Rectal smooth muscle tissue (tissue), 1 donor: ENCODE results near the gene FOLR1.

ENCODE experiments used
- H3K27ac ChIP-seq: one replicate; pipeline ENCODE4 v1.7.0; 2013; ENCODE audit warnings: low read depth, low read length, inconsistent platforms
- H3K27me3 ChIP-seq: one replicate; pipeline ENCODE4 v1.7.0; 2013; ENCODE audit warnings: low read length; ENCODE audit not compliant: control insufficient read depth, insufficient read depth
- H3K36me3 ChIP-seq: one replicate; pipeline ENCODE4 v1.7.0; 2013; ENCODE audit warnings: low read length; ENCODE audit not compliant: control insufficient read depth, insufficient read depth
- H3K4me1 ChIP-seq: one replicate; pipeline ENCODE4 v1.7.0; 2013; ENCODE audit warnings: low read length; ENCODE audit not compliant: control insufficient read depth, insufficient read depth
- H3K4me3 ChIP-seq: one replicate; pipeline ENCODE4 v1.7.0; 2013; ENCODE audit warnings: low read length
- H3K9ac ChIP-seq: one replicate; pipeline ENCODE4 v1.7.0; 2013; ENCODE audit warnings: low read length

Gene FOLR1

GRCh38 chr11:72229336-72229924 lies 37.5 kb downstream of the FOLR1 start:
- Histone ChIP-seq H3K36me3 (peaks cover 58% of the 10 kb centered on the region), H3K4me1 (peaks cover 7% of the 10 kb centered on the region), H3K27me3 (no peaks in the 10 kb centered on the region), H3K27ac (no peak overlapping the region), H3K4me3 (no peak overlapping the region), H3K9ac (no peak overlapping the region)

- Histone ChIP-seq H3K4me1 (peaks cover 7% of the 10 kb centered on the region), H3K4me3 (no peak overlapping the region), H3K36me3 (peaks cover 64% of the 10 kb centered on the region), H3K27ac (no peak overlapping the region), H3K27me3 (no peaks in the 10 kb centered on the region), H3K9ac (no peak overlapping the region)
Observed at GRCh38 chr11:72229925-72230763, 38.2 kb downstream of the FOLR1 start.

- Histone ChIP-seq H3K9ac (no peak overlapping the region), H3K36me3 (peaks cover 67% of the 10 kb centered on the region), H3K27me3 (no peaks in the 10 kb centered on the region), H3K4me3 (no peak overlapping the region), H3K4me1 (peaks cover 1% of the 10 kb centered on the region), H3K27ac (no peak overlapping the region)
Observed at GRCh38 chr11:72230764-72231365, 38.9 kb downstream of the FOLR1 start.

- Histone ChIP-seq H3K4me1 (peaks cover 2% of the 10 kb centered on the region), H3K36me3 (peaks cover 69% of the 10 kb centered on the region)
Observed at GRCh38 chr11:72231396-72232259, 39.7 kb downstream of the FOLR1 start.

GRCh38 chr11:72232260-72233055 lies 40.5 kb downstream of the FOLR1 start:
- Histone ChIP-seq H3K36me3 (peaks cover 73% of the 10 kb centered on the region), H3K4me1 (peaks cover 2% of the 10 kb centered on the region), H3K27ac (no peak overlapping the region), H3K27me3 (no peaks in the 10 kb centered on the region), H3K9ac (no peak overlapping the region), H3K4me3 (no peak overlapping the region)

More at GRCh38 chr11:72231396-72232259, 39.7 kb downstream of the FOLR1 start:
- Histone ChIP-seq H3K9ac (no peak overlapping the region), H3K27me3 (no peaks in the 10 kb centered on the region), H3K4me3 (no peak overlapping the region), H3K27ac (no peak overlapping the region)

- no peak overlapping the region for H3K9ac ChIP-seq
- no peaks in the 10 kb centered on the region for H3K27me3 ChIP-seq
- no peak overlapping the region for H3K27ac ChIP-seq
- peaks cover 7% of the 10 kb centered on the region for H3K4me1 ChIP-seq
- H3K4me3 ChIP-seq: no peak overlapping the region
- H3K36me3 ChIP-seq: peaks cover 73% of the 10 kb centered on the region
Observed at GRCh38 chr11:72233056-72233772, 41.3 kb downstream of the FOLR1 start.

- Histone ChIP-seq H3K36me3 (peaks cover 67% of the 10 kb centered on the region), H3K4me3 (no peak overlapping the region), H3K9ac (no peak overlapping the region), H3K4me1 (peaks cover 13% of the 10 kb centered on the region), H3K27me3 (no peaks in the 10 kb centered on the region), H3K27ac (no peak overlapping the region)
Observed at GRCh38 chr11:72233773-72234513, 42.0 kb downstream of the FOLR1 start.

GRCh38 chr11:72234514-72234830 lies 42.5 kb downstream of the FOLR1 start:
- peaks cover 18% of the 10 kb centered on the region for H3K4me1 ChIP-seq
- peaks cover 62% of the 10 kb centered on the region for H3K36me3 ChIP-seq
- no peak overlapping the region for H3K27ac ChIP-seq
- no peak overlapping the region for H3K4me3 ChIP-seq
- no peak overlapping the region for H3K9ac ChIP-seq
- H3K27me3 ChIP-seq: peaks cover 2% of the 10 kb centered on the region

GRCh38 chr11:72234920-72235319 lies 43.0 kb downstream of the FOLR1 start:
- peaks cover 58% of the 10 kb centered on the region for H3K36me3 ChIP-seq
- no peak overlapping the region for H3K9ac ChIP-seq
- H3K27me3 ChIP-seq: peaks cover 3% of the 10 kb centered on the region
- no peak overlapping the region for H3K4me3 ChIP-seq
- no peak overlapping the region for H3K27ac ChIP-seq
- peaks cover 20% of the 10 kb centered on the region for H3K4me1 ChIP-seq

GRCh38 chr11:72235351-72236057 lies 43.6 kb downstream of the FOLR1 start:
- no peak overlapping the region for H3K4me3 ChIP-seq
- H3K27me3 ChIP-seq: peaks cover 4% of the 10 kb centered on the region
- peaks cover 20% of the 10 kb centered on the region for H3K4me1 ChIP-seq
- no peak overlapping the region for H3K27ac ChIP-seq
- H3K36me3 ChIP-seq: peaks cover 52% of the 10 kb centered on the region
- no peak overlapping the region for H3K9ac ChIP-seq
